K562 (cell line): ENCODE data around the gene CD36. TPM values are rescaled to one million over a fixed set of nuclear protein-coding genes. Genes with fewer than 3 reads are reported as not detected.

Experiments used
- ATAC-seq: fragments of 200-7000 bp; cut with Tn5 transposase; 3 replicates; pipeline ENCODE4 v1.9.1; 2020; ENCODE audit warnings: moderate library complexity
- BruUV-seq: library from RNA; stranded (reverse); fragments of 400-500 nt; replicated peaks from 2 replicates; lab custom pipeline; 2021; lab: Mats Ljungman, UMichigan
- CTCF ChIA-PET: fragments of 300-600 bp; formaldehyde crosslinking; extraction: SDS; loops from one replicate; lab custom pipeline; 2021; ENCODE audit warnings: low intra/inter-chr PET ratio; lab: Yijun Ruan, JAX
- POLR2A ChIA-PET: fragments of 300-600, 350-650 bp; sonication (Branson Sonifier 250); formaldehyde crosslinking; extraction: SDS; loops from one replicate; lab custom pipeline; 2021; ENCODE audit warnings: antibody characterized with exemption, inconsistent platforms; lab: Yijun Ruan, JAX
- DNase-seq, 4 experiments: peaks; one replicate each; pipeline versions ENCODE4 v3.0.0 to v3.0.0-alpha.2; 2011 to 2018; ENCODE audit warnings: low spot score in 3 of 4, mixed read lengths in 3 of 4; ENCODE audit errors: extremely low read depth in 1 of 4
- FAIRE-seq: peaks from 2 replicates; lab custom pipeline; 2011; peaks lifted over from hg19 to GRCh38; lab: Jason Lieb, UNC
- H2AFZ ChIP-seq: 2 replicates; pipeline ENCODE4 v1.6.0; 2011; ENCODE audit warnings: low read depth, low read length, control low read depth, inconsistent platforms
- H3K27ac ChIP-seq: fragments of 200-600 bp; 3 replicates; pipeline ENCODE4 v1.8.0; 2011; ENCODE audit warnings: low read depth, mild to moderate bottlenecking, control low read depth, inconsistent platforms, low read length, moderate library complexity, mixed read lengths; ENCODE audit errors: extremely low read depth
- H3K27me3 ChIP-seq, 2 experiments: fragments of 300-600 bp in 1 of 2; 2 replicates in 1 of 2; 3 replicates in 1 of 2; pipeline versions ENCODE4 v1.6.0 to v1.8.0; 2011; ENCODE audit warnings: inconsistent platforms in 2 of 2, low read length in 2 of 2, mild to moderate bottlenecking in 1 of 2, mixed read lengths in 1 of 2, moderate library complexity in 1 of 2; ENCODE audit not compliant: control insufficient read depth in 2 of 2, insufficient read depth in 2 of 2
- H3K36me3 ChIP-seq: fragments of 300-600 bp; 3 replicates; pipeline ENCODE4 v1.8.0; 2011; ENCODE audit warnings: mild to moderate bottlenecking, low read length, inconsistent platforms; ENCODE audit not compliant: control insufficient read depth, insufficient read depth
- H3K4me1 ChIP-seq, 2 experiments: fragments of 200-600 bp in 1 of 2; replicated peaks in 1 of 2; 2 replicates in 1 of 2; 3 replicates in 1 of 2; pipeline versions ENCODE4 v1.5.1 to v1.8.0; 2011; ENCODE audit warnings: inconsistent platforms in 2 of 2, low read length in 2 of 2, mild to moderate bottlenecking in 1 of 2, mixed read lengths in 1 of 2, moderate library complexity in 1 of 2; ENCODE audit not compliant: control insufficient read depth in 2 of 2, insufficient read depth in 2 of 2
- H3K4me2 ChIP-seq: 2 replicates; pipeline ENCODE4 v1.6.1; 2011; ENCODE audit warnings: low read length, control low read depth, inconsistent platforms, mixed read lengths; ENCODE audit not compliant: insufficient read depth
- H3K4me3 ChIP-seq: fragments of 200-600 bp; sonication (generic), shearing (Covaris generic); 2 replicates; pipeline ENCODE4 v1.5.1; 2016; ENCODE audit warnings: control low read depth, inconsistent platforms
- H3K79me2 ChIP-seq: fragments of 200-600 bp; 3 replicates; pipeline ENCODE4 v1.8.0; 2011; ENCODE audit warnings: low read length, inconsistent platforms; ENCODE audit not compliant: control insufficient read depth, insufficient read depth
- H3K9ac ChIP-seq, 2 experiments: 2 replicates each; pipeline versions ENCODE4 v1.6.0 to v1.6.1; 2011; ENCODE audit warnings: low read depth in 2 of 2, low read length in 2 of 2, control low read depth in 1 of 2, inconsistent platforms in 1 of 2, mild to moderate bottlenecking in 1 of 2, mixed read lengths in 1 of 2; ENCODE audit not compliant: insufficient read depth in 1 of 2
- H3K9me1 ChIP-seq: one replicate; pipeline ENCODE4 v1.6.0; 2011; ENCODE audit warnings: inconsistent platforms, mild to moderate bottlenecking, low read length, moderate library complexity; ENCODE audit not compliant: control insufficient read depth, insufficient read depth
- H3K9me3 ChIP-seq: replicated peaks from 2 replicates; pipeline ENCODE4 v1.5.1; 2011; ENCODE audit warnings: low read depth, low read length, inconsistent platforms; ENCODE audit not compliant: control insufficient read depth, insufficient read depth
- H4K20me1 ChIP-seq: replicated peaks from 2 replicates; pipeline ENCODE4 v1.6.1; 2011; ENCODE audit warnings: low read length, inconsistent platforms, mixed read lengths; ENCODE audit not compliant: control insufficient read depth, insufficient read depth
- ARNT ChIP-seq, 2 experiments: fragments of 450-650 bp; IDR thresholded peaks; 2 replicates each; pipeline ENCODE4 v1.6.1; 2016; ENCODE audit warnings: mild to moderate bottlenecking in 1 of 2
- CGGBP1 ChIP-seq: fragments of 250-450 bp; sonication (Bioruptor Pico); IDR thresholded peaks from 2 replicates; pipeline ENCODE4 v1.9.0; 2021; ENCODE audit warnings: mild to moderate bottlenecking
- E4F1 ChIP-seq: fragments of 250-450 bp; sonication (Bioruptor Pico); IDR thresholded peaks from 2 replicates; pipeline ENCODE4 v1.5.0; 2021; ENCODE audit warnings: mild to moderate bottlenecking, borderline replicate concordance
- FOXJ3 ChIP-seq: sonication (generic); formaldehyde crosslinking; IDR thresholded peaks from 2 replicates; pipeline ENCODE4 v1.4.0; 2020; ENCODE audit warnings: mild to moderate bottlenecking, missing genetic modification reagents
- FOXP4 ChIP-seq: sonication (generic); formaldehyde crosslinking; IDR thresholded peaks from 2 replicates; pipeline ENCODE4 v1.8.0; 2022; ENCODE audit warnings: mild to moderate bottlenecking, missing genetic modification reagents, borderline replicate concordance
- GTF2F1 ChIP-seq: IDR thresholded peaks from 2 replicates; pipeline ENCODE4 v1.6.1; 2011; ENCODE audit warnings: low read depth, low read length, improper control_type of control experiment
- SMARCC2 ChIP-seq: fragments of 450-650 bp; IDR thresholded peaks from 2 replicates; pipeline ENCODE4 v1.6.1; 2017; ENCODE audit warnings: antibody characterized with exemption, moderate library complexity, mild to moderate bottlenecking, low read depth
- TEAD4 ChIP-seq, 2 experiments: sonication (generic) in 1 of 2; formaldehyde crosslinking in 1 of 2; IDR thresholded peaks; 2 replicates each; pipeline versions ENCODE4 v1.6.1 to v1.8.0; 2012 to 2022; ENCODE audit warnings: borderline replicate concordance in 1 of 2, inconsistent platforms in 1 of 2, low read length in 1 of 2, mild to moderate bottlenecking in 1 of 2, missing genetic modification reagents in 1 of 2
- ZFPM2 ChIP-seq: fragments of 250-450 bp; sonication (Bioruptor Pico); IDR thresholded peaks from 2 replicates; pipeline ENCODE4 v1.5.1; 2022; ENCODE audit warnings: mild to moderate bottlenecking
- ZNF583 ChIP-seq: fragments of 250-450 bp; sonication (Bioruptor Pico); IDR thresholded peaks from 2 replicates; pipeline ENCODE4 v1.4.0; 2020
- WGBS: fragments of 100-300 bp; shearing (Covaris generic); methylation state at CpG from one replicate; pipeline ENCODE4 v1.1.6; 2016; ENCODE audit warnings: low coverage, mixed read lengths; ENCODE audit not compliant: insufficient coverage; ENCODE audit errors: missing lambda C conversion rate; 5-methylcytosine and 5-hydroxymethylcytosine counted together
- in situ Hi-C: fragments of 300-500 bp; cut with MboI; formaldehyde crosslinking; loops from 4 replicates; pipeline ENCODE4 v1.15.0; 2018; ENCODE audit warnings: inconsistent platforms, mixed read lengths
- intact Hi-C: fragments of 100-400 bp; cut with micrococcal nuclease; formaldehyde crosslinking; loops from 2 replicates; pipeline ENCODE4 v1.14.2; 2022
- polyA plus RNA-seq, 8 experiments: library from polyadenylated mRNA; depleted of rRNA in 4 of 8; stranded (reverse) in 5 of 8; unstranded in 3 of 8; fragments of >200 nt; fragmentation: Nextera tagmentation in 2 of 8; fragmentation: Illumina TruSeq in 1 of 8; extraction: Ambion mirVana in 2 of 8; extraction: Trizol in 1 of 8; gene quantifications; 2 replicates each; pipeline versions ENCODE4 v1.2.1 to v1.2.3, GENCODE V29; 2011 to 2014; ENCODE audit warnings: inconsistent platforms in 1 of 8, missing spikeins in 1 of 8
- total RNA-seq, 7 experiments: library from RNA; depleted of rRNA in 6 of 7; stranded (reverse); fragments of >200 nt in 6 of 7; fragmentation: Illumina TruSeq in 2 of 7; extraction: Trizol in 2 of 7; gene quantifications; 2 replicates each; pipeline versions ENCODE4 v1.2.1 to v1.2.3, GENCODE V29; 2011 to 2021; ENCODE audit warnings: low replicate concordance in 1 of 7

CD36 gene
- total and polyA plus RNA-seq, 9 of the 15 experiments (the other 6 are each of a cell fraction or from before 2014, with no cell fraction given), result 0.09 to 4.0 (median 0.42) TPM

GRCh38 chr7:80705130-80705781 lies 66.8 kb downstream of the CD36 start:
- intact Hi-C loops (loop anchor here (10.0 kb wide), 1 partner anchor 550 kb away; no protein-coding TSS in a partner anchor), in situ Hi-C loops (no loop called here)
- no peak for DNase-seq
- ChIA-PET POLR2A (no interaction called here), CTCF (no interaction called here)
- Histone ChIP-seq H3K9me3 (no peaks in the 10 kb centered on the region), H3K27me3 (no peaks in the 10 kb centered on the region), H4K20me1 (no peaks in the 10 kb centered on the region), H3K4me2 (no peak overlapping the region), H3K36me3 (no peaks in the 10 kb centered on the region), H3K4me3 (no peak overlapping the region), H3K27ac (no peak overlapping the region), H3K9ac (no peak overlapping the region), H2AFZ (no peak overlapping the region), H3K9me1 (no peaks in the 10 kb centered on the region), H3K4me1 (no peaks in the 10 kb centered on the region), H3K79me2 (no peaks in the 10 kb centered on the region)
- no peak for FAIRE-seq
- WGBS, result 0% methylated on average over 2 of the region's 2 CpGs
- TF ChIP-seq ZNF583 (no peak), FOXJ3 (CRISPR knock-in tag) (no peak)
- no TSS peak for BruUV-seq
- no peak for ATAC-seq

GRCh38 chr7:80707318-80707717 lies 68.9 kb downstream of the CD36 start:
- 0% methylated on average over 1 of the region's 1 CpG for WGBS
- Histone ChIP-seq H3K4me3 (no peak overlapping the region), H4K20me1 (no peaks in the 10 kb centered on the region), H3K27ac (no peak overlapping the region), H3K4me1 (no peaks in the 10 kb centered on the region), H3K9me3 (no peaks in the 10 kb centered on the region), H3K9ac (no peak overlapping the region), H2AFZ (no peak overlapping the region), H3K4me2 (no peak overlapping the region), H3K36me3 (no peaks in the 10 kb centered on the region), H3K79me2 (no peaks in the 10 kb centered on the region), H3K27me3 (no peaks in the 10 kb centered on the region), H3K9me1 (no peaks in the 10 kb centered on the region)
- ATAC-seq, result no peak
- in situ Hi-C loops, result no loop called here
- intact Hi-C loops, result loop anchor here (10.0 kb wide), 1 partner anchor 547 kb away; no protein-coding TSS in a partner anchor
- CTCF ChIA-PET, result no interaction called here
- FAIRE-seq, result no peak
- POLR2A ChIA-PET, result no interaction called here
- BruUV-seq, result no TSS peak
- no peak for DNase-seq
- TF ChIP-seq ARNT (IDR thresholded peaks at IDR 0.05), result no peak
- no peak for TF ChIP-seq TEAD4 (IDR thresholded peaks at IDR 0.05; ENCODE audit: low read length)
- TF ChIP-seq TEAD4 (CRISPR knock-in tag; IDR thresholded peaks at IDR 0.05; ENCODE audit: borderline replicate concordance), result no peak
- TF ChIP-seq CGGBP1 (CRISPR knock-in tag), result no peak
- TF ChIP-seq FOXP4, result no peak
- TF ChIP-seq GTF2F1, result no peak
- TF ChIP-seq SMARCC2, result no peak
- TF ChIP-seq ZFPM2, result no peak
- no peak for TF ChIP-seq E4F1
